K562 (cell line): ENCODE results near the gene ABCA7. TPM values are rescaled to one million over a fixed set of nuclear protein-coding genes. Genes with fewer than 3 reads are reported as not detected.

Source experiments
- ATAC-seq: fragments of 200-7000 bp; cut with Tn5 transposase; 3 replicates; pipeline ENCODE4 v1.9.1; 2020; ENCODE audit warnings: moderate library complexity
- BruUV-seq: library from RNA; stranded (reverse); fragments of 400-500 nt; replicated peaks from 2 replicates; lab custom pipeline; 2021; lab: Mats Ljungman, UMichigan
- CTCF ChIA-PET: fragments of 300-600 bp; formaldehyde crosslinking; extraction: SDS; loops from one replicate; lab custom pipeline; 2021; ENCODE audit warnings: low intra/inter-chr PET ratio; lab: Yijun Ruan, JAX
- POLR2A ChIA-PET: fragments of 300-600, 350-650 bp; sonication (Branson Sonifier 250); formaldehyde crosslinking; extraction: SDS; loops from one replicate; lab custom pipeline; 2021; ENCODE audit warnings: antibody characterized with exemption, inconsistent platforms; lab: Yijun Ruan, JAX
- DNase-seq, 4 experiments: peaks; one replicate each; pipeline versions ENCODE4 v3.0.0 to v3.0.0-alpha.2; 2011 to 2018; ENCODE audit warnings: low spot score in 3 of 4, mixed read lengths in 3 of 4; ENCODE audit errors: extremely low read depth in 1 of 4
- FAIRE-seq: peaks from 2 replicates; lab custom pipeline; 2011; peaks lifted over from hg19 to GRCh38; lab: Jason Lieb, UNC
- H2AFZ ChIP-seq: 2 replicates; pipeline ENCODE4 v1.6.0; 2011; ENCODE audit warnings: low read depth, low read length, control low read depth, inconsistent platforms
- H3K27ac ChIP-seq: fragments of 200-600 bp; 3 replicates; pipeline ENCODE4 v1.8.0; 2011; ENCODE audit warnings: low read depth, mild to moderate bottlenecking, control low read depth, inconsistent platforms, low read length, moderate library complexity, mixed read lengths; ENCODE audit errors: extremely low read depth
- H3K27me3 ChIP-seq, 2 experiments: fragments of 300-600 bp in 1 of 2; 2 replicates in 1 of 2; 3 replicates in 1 of 2; pipeline versions ENCODE4 v1.6.0 to v1.8.0; 2011; ENCODE audit warnings: inconsistent platforms in 2 of 2, low read length in 2 of 2, mild to moderate bottlenecking in 1 of 2, mixed read lengths in 1 of 2, moderate library complexity in 1 of 2; ENCODE audit not compliant: control insufficient read depth in 2 of 2, insufficient read depth in 2 of 2
- H3K36me3 ChIP-seq: fragments of 300-600 bp; 3 replicates; pipeline ENCODE4 v1.8.0; 2011; ENCODE audit warnings: mild to moderate bottlenecking, low read length, inconsistent platforms; ENCODE audit not compliant: control insufficient read depth, insufficient read depth
- H3K4me1 ChIP-seq, 2 experiments: fragments of 200-600 bp in 1 of 2; replicated peaks in 1 of 2; 2 replicates in 1 of 2; 3 replicates in 1 of 2; pipeline versions ENCODE4 v1.5.1 to v1.8.0; 2011; ENCODE audit warnings: inconsistent platforms in 2 of 2, low read length in 2 of 2, mild to moderate bottlenecking in 1 of 2, mixed read lengths in 1 of 2, moderate library complexity in 1 of 2; ENCODE audit not compliant: control insufficient read depth in 2 of 2, insufficient read depth in 2 of 2
- H3K4me2 ChIP-seq: 2 replicates; pipeline ENCODE4 v1.6.1; 2011; ENCODE audit warnings: low read length, control low read depth, inconsistent platforms, mixed read lengths; ENCODE audit not compliant: insufficient read depth
- H3K4me3 ChIP-seq: fragments of 200-600 bp; sonication (generic), shearing (Covaris generic); 2 replicates; pipeline ENCODE4 v1.5.1; 2016; ENCODE audit warnings: control low read depth, inconsistent platforms
- H3K79me2 ChIP-seq: fragments of 200-600 bp; 3 replicates; pipeline ENCODE4 v1.8.0; 2011; ENCODE audit warnings: low read length, inconsistent platforms; ENCODE audit not compliant: control insufficient read depth, insufficient read depth
- H3K9ac ChIP-seq, 2 experiments: 2 replicates each; pipeline versions ENCODE4 v1.6.0 to v1.6.1; 2011; ENCODE audit warnings: low read depth in 2 of 2, low read length in 2 of 2, control low read depth in 1 of 2, inconsistent platforms in 1 of 2, mild to moderate bottlenecking in 1 of 2, mixed read lengths in 1 of 2; ENCODE audit not compliant: insufficient read depth in 1 of 2
- H3K9me1 ChIP-seq: one replicate; pipeline ENCODE4 v1.6.0; 2011; ENCODE audit warnings: inconsistent platforms, mild to moderate bottlenecking, low read length, moderate library complexity; ENCODE audit not compliant: control insufficient read depth, insufficient read depth
- H3K9me3 ChIP-seq: replicated peaks from 2 replicates; pipeline ENCODE4 v1.5.1; 2011; ENCODE audit warnings: low read depth, low read length, inconsistent platforms; ENCODE audit not compliant: control insufficient read depth, insufficient read depth
- H4K20me1 ChIP-seq: replicated peaks from 2 replicates; pipeline ENCODE4 v1.6.1; 2011; ENCODE audit warnings: low read length, inconsistent platforms, mixed read lengths; ENCODE audit not compliant: control insufficient read depth, insufficient read depth
- CBFA2T2 ChIP-seq: fragments of 450-650 bp; conservative IDR thresholded peaks from 2 replicates; pipeline ENCODE4 v1.6.1; 2017; ENCODE audit warnings: mild to moderate bottlenecking
- PML ChIP-seq: IDR thresholded peaks from 2 replicates; pipeline ENCODE4 v1.6.1; 2012; ENCODE audit warnings: low read length, inconsistent platforms
- POLR2AphosphoS5 ChIP-seq: IDR thresholded peaks from 2 replicates; pipeline ENCODE4 v1.6.1; 2011; ENCODE audit warnings: mild to moderate bottlenecking, low read depth, low read length, moderate library complexity; ENCODE audit not compliant: control insufficient read depth, insufficient read depth
- POLR2G ChIP-seq: fragments of 200-400 bp; formaldehyde crosslinking; IDR thresholded peaks from 2 replicates; pipeline ENCODE4 v1.6.1; 2017; ENCODE audit warnings: low read depth, mild to moderate bottlenecking, antibody characterized with exemption, low read length, moderate library complexity
- RBFOX2 ChIP-seq: fragments of 200-400 bp; formaldehyde crosslinking; IDR thresholded peaks from 2 replicates; pipeline ENCODE4 v1.6.1; 2017; ENCODE audit warnings: low read depth, mild to moderate bottlenecking, low read length, moderate library complexity
- RBM22 ChIP-seq: fragments of 200-400 bp; formaldehyde crosslinking; IDR thresholded peaks from 2 replicates; pipeline ENCODE4 v1.6.1; 2018; ENCODE audit warnings: low read length, low read depth; ENCODE audit not compliant: poor library complexity, severe bottlenecking
- SMAD2 ChIP-seq: fragments of 150-350 bp; IDR thresholded peaks from 2 replicates; pipeline ENCODE4 v1.6.1; 2014; ENCODE audit warnings: low read depth, mild to moderate bottlenecking, low read length
- ZNF146 ChIP-seq: IDR thresholded peaks from one replicate; pipeline ENCODE4 v1.6.1; 2018; ENCODE audit warnings: missing compliant biosample characterization; ENCODE audit not compliant: unreplicated experiment
- WGBS: fragments of 100-300 bp; shearing (Covaris generic); methylation state at CpG from one replicate; pipeline ENCODE4 v1.1.6; 2016; ENCODE audit warnings: low coverage, mixed read lengths; ENCODE audit not compliant: insufficient coverage; ENCODE audit errors: missing lambda C conversion rate; 5-methylcytosine and 5-hydroxymethylcytosine counted together
- in situ Hi-C: fragments of 300-500 bp; cut with MboI; formaldehyde crosslinking; loops from 4 replicates; pipeline ENCODE4 v1.15.0; 2018; ENCODE audit warnings: inconsistent platforms, mixed read lengths
- intact Hi-C: fragments of 100-400 bp; cut with micrococcal nuclease; formaldehyde crosslinking; loops from 2 replicates; pipeline ENCODE4 v1.14.2; 2022
- polyA plus RNA-seq, 8 experiments: library from polyadenylated mRNA; depleted of rRNA in 4 of 8; stranded (reverse) in 5 of 8; unstranded in 3 of 8; fragments of >200 nt; fragmentation: Nextera tagmentation in 2 of 8; fragmentation: Illumina TruSeq in 1 of 8; extraction: Ambion mirVana in 2 of 8; extraction: Trizol in 1 of 8; gene quantifications; 2 replicates each; pipeline versions ENCODE4 v1.2.1 to v1.2.3, GENCODE V29; 2011 to 2014; ENCODE audit warnings: inconsistent platforms in 1 of 8, missing spikeins in 1 of 8
- total RNA-seq, 7 experiments: library from RNA; depleted of rRNA in 6 of 7; stranded (reverse); fragments of >200 nt in 6 of 7; fragmentation: Illumina TruSeq in 2 of 7; extraction: Trizol in 2 of 7; gene quantifications; 2 replicates each; pipeline versions ENCODE4 v1.2.1 to v1.2.3, GENCODE V29; 2011 to 2021; ENCODE audit warnings: low replicate concordance in 1 of 7
- TF ChIP-seq, protein P1 (sequence below): fragments of 450-650 bp; formaldehyde crosslinking; IDR thresholded peaks from 2 replicates; pipeline ENCODE4 v1.4.0; 2020; ENCODE audit warnings: mild to moderate bottlenecking
- TF ChIP-seq, protein P2 (sequence below): sonication (generic); formaldehyde crosslinking; IDR thresholded peaks from 2 replicates; pipeline ENCODE4 v1.8.1; 2023; ENCODE audit warnings: mild to moderate bottlenecking, missing genetic modification reagents
- TF ChIP-seq, protein P3 (sequence below), 3 experiments: fragments of 200-800 bp in 1 of 3; sonication (Bioruptor generic) in 1 of 3; sonication (generic) in 1 of 3; formaldehyde crosslinking in 1 of 3; IDR thresholded peaks; 2 replicates each; pipeline versions ENCODE4 v1.6.1 to v1.8.0; 2016 to 2022; ENCODE audit warnings: mild to moderate bottlenecking in 2 of 3, missing compliant biosample characterization in 2 of 3, missing genetic modification characterization in 2 of 3, missing genetic modification reagents in 1 of 3
- TF ChIP-seq, protein P4 (sequence below): fragments of 250-450 bp; sonication (Bioruptor Pico); IDR thresholded peaks from 2 replicates; pipeline ENCODE4 v1.8.0; 2022; ENCODE audit warnings: moderate library complexity, mild to moderate bottlenecking, inconsistent platforms

ABCA7 gene
- total and polyA plus RNA-seq, 9 of the 15 experiments (the other 6 are each of a cell fraction or from before 2014, with no cell fraction given) = 2.3 to 96.1 (median 31.2) TPM

DNA sequence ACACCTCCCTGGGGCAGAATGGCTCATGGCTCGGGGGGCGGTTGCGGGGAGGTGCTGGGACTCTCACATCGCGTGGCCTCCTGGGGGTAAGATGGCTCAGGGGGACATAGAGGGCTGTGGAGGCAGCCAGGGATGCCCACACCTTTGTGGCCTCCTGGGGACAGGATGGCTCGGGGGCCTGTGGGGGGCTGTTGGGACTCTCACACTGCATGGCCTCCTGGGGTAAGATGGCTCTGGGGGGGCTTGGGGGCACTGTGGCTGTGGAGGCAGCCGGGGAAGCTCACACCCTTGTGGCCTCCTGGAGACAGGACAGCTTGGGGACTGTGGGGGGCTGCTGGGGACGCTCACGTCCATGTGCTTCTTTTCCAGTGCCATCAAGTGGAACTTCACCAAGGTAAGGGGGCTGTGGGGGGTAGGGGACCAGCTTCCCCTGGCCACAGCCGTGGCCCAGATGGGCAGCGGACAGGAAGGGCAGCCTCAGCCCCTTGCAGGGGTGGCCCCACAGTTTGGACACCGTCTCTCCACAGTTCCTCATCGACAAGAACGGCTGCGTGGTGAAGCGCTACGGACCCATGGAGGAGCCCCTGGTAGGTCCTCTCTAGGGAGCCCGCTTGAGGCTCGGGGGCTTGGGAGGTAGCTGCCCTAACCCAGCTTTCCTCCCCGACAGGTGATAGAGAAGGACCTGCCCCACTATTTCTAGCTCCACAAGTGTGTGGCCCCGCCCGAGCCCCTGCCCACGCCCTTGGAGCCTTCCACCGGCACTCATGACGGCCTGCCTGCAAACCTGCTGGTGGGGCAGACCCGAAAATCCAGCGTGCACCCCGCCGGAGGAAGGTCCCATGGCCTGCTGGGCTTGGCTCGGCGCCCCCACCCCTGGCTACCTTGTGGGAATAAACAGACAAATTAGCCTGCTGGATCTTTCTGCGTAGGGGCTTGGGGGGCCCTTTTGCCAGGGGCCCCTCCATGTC, 66.2 kb downstream of the ABCA7 start:
- intact Hi-C loops = no loop called here
- DNase-seq (no peak), ATAC-seq (no peak), FAIRE-seq (no peak)
- peaks cover 56% of the 10 kb centered on the region; the same call in 2 of the 3 replicates for H3K36me3 ChIP-seq
- H3K4me1 ChIP-seq = peaks cover 21 to 87% of the 10 kb centered on the region in 2 experiments
- H3K9ac ChIP-seq = peak overlapping the region in 1 of 2 experiments; percentile 61; a peak in 2 of 4 replicates
- ChIA-PET POLR2A (interaction anchor here (0.8 kb wide), 1 partner anchor 93 kb away, joined by 4 read pairs; no protein-coding TSS in a partner anchor), CTCF (no interaction called here)
- 90% methylated on average over 26 of the region's 32 CpGs for WGBS
- no peaks in the 10 kb centered on the region; the same call in 1 of the 2 replicates for H3K9me3 ChIP-seq
- in situ Hi-C loops = no loop called here
- no peak overlapping the region for H3K4me2 ChIP-seq
- BruUV-seq = no TSS peak
- H3K27ac ChIP-seq = no peak overlapping the region
- TF ChIP-seq RBM22 (peak; percentile 7), ZNF146 (CRISPR knock-in tag) (no peak), SMAD2 (no peak), RBFOX2 (0 out of 2 replicates have a peak, but pooled peaks have one; percentile 27), PML (0 out of 2 replicates have a peak, but pooled peaks have one; percentile 6), POLR2AphosphoS5 (0 out of 2 replicates have a peak, but pooled peaks have one; percentile 9), CBFA2T2 (no peak), POLR2G (peak; percentile 5; the same call in 1 of the 2 replicates)
- TF ChIP-seq, protein P1, sequence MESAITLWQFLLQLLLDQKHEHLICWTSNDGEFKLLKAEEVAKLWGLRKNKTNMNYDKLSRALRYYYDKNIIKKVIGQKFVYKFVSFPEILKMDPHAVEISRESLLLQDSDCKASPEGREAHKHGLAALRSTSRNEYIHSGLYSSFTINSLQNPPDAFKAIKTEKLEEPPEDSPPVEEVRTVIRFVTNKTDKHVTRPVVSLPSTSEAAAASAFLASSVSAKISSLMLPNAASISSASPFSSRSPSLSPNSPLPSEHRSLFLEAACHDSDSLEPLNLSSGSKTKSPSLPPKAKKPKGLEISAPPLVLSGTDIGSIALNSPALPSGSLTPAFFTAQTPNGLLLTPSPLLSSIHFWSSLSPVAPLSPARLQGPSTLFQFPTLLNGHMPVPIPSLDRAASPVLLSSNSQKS (CRISPR knock-in tag) = no peak
- TF ChIP-seq, protein P2, sequence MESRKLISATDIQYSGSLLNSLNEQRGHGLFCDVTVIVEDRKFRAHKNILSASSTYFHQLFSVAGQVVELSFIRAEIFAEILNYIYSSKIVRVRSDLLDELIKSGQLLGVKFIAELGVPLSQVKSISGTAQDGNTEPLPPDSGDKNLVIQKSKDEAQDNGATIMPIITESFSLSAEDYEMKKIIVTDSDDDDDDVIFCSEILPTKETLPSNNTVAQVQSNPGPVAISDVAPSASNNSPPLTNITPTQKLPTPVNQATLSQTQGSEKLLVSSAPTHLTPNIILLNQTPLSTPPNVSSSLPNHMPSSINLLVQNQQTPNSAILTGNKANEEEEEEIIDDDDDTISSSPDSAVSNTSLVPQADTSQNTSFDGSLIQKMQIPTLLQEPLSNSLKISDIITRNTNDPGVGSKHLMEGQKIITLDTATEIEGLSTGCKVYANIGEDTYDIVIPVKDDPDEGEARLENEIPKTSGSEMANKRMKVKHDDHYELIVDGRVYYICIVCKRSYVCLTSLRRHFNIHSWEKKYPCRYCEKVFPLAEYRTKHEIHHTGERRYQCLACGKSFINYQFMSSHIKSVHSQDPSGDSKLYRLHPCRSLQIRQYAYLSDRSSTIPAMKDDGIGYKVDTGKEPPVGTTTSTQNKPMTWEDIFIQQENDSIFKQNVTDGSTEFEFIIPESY (CRISPR knock-in tag) = 0 out of 2 replicates have a peak, but pooled peaks have one; percentile 42
- TF ChIP-seq, protein P3, sequence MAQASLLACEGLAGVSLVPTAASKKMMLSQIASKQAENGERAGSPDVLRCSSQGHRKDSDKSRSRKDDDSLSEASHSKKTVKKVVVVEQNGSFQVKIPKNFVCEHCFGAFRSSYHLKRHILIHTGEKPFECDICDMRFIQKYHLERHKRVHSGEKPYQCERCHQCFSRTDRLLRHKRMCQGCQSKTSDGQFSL (CRISPR knock-in tag; IDR thresholded peaks at IDR 0.05) = no peak
- TF ChIP-seq, protein P3 (tag; IDR thresholded peaks at IDR 0.05) = 0 out of 4 replicates have a peak, but pooled peaks of 1 of the 2 experiments have one; percentile 32
- TF ChIP-seq, protein P4, sequence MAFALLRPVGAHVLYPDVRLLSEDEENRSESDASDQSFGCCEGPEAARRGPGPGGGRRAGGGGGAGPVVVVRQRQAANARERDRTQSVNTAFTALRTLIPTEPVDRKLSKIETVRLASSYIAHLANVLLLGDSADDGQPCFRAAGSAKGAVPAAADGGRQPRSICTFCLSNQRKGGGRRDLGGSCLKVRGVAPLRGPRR = no peak
- H3K4me3 ChIP-seq = no peak overlapping the region
- no peak overlapping the region for H2AFZ ChIP-seq
- H3K79me2 ChIP-seq = peaks cover 25% of the 10 kb centered on the region
- H3K9me1 ChIP-seq = no peaks in the 10 kb centered on the region
- H3K27me3 ChIP-seq = no peaks in the 10 kb centered on the region
- no peaks in the 10 kb centered on the region; the same call in 1 of the 2 replicates for H4K20me1 ChIP-seq
